ENCODE measurements around the gene METTL13.

The METTL13 gene

DNA sequence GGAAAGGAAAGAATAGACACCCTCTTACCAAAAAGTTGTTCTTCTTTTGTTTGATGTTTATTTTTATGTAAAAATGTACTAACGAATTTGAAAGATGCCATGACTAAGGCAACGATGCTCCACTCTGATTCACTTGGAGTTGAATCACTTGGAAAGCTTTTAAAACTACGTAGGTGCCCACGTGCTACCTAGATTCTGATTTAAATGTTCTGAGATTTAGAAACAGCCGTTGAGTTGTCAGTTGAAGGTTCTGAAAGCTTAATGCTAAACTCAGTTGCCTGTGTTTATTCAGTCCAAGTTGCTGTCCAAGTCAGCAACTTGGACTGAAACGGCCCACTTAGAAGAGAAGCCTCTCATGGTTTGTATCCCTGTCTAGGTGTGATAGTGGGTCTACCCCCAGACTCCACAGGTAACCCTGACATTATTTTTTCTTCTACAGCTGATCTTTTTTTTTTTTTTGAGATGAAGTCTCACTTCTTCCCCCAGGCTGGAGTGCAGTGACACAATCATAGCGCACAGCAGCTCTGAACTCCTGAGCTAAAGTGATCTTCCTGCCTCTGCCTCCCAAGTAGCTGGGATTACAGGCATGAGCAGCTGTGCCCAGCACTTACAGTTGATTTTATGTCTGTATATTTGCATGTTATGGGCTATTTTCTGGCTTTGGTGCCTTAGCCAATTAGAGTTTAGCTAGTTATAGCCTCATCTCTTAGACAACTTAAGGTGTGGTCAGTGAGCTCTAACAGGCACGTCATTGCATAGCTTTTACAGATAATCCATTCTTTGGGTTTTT, 38.2 kb upstream of the METTL13 start:
- FAIRE-seq = peak; percentile 13
- no peak for TF ChIP-seq PAX5 (IDR thresholded peaks at IDR 0.05; ENCODE audit: insufficient read depth, low read length, severe bottlenecking)
- TF ChIP-seq SPI1 (IDR thresholded peaks at IDR 0.05; ENCODE audit: low read depth, low read length) = no peak
- TF ChIP-seq POLR2A (IDR thresholded peaks at IDR 0.05; ENCODE audit: low read depth, low read length) = no peak
- no peak for TF ChIP-seq TAF1 (IDR thresholded peaks at IDR 0.05; ENCODE audit: low read depth, low read length)
- no peak for TF ChIP-seq POU2F2 (IDR thresholded peaks at IDR 0.05; ENCODE audit: low read depth, low read length)
- no peak for TF ChIP-seq POLR2AphosphoS5 (IDR thresholded peaks at IDR 0.05; ENCODE audit: low read depth, low read length)
- no peak for DNase-seq (ENCODE audit: insufficient read length, low spot score)

DNA sequence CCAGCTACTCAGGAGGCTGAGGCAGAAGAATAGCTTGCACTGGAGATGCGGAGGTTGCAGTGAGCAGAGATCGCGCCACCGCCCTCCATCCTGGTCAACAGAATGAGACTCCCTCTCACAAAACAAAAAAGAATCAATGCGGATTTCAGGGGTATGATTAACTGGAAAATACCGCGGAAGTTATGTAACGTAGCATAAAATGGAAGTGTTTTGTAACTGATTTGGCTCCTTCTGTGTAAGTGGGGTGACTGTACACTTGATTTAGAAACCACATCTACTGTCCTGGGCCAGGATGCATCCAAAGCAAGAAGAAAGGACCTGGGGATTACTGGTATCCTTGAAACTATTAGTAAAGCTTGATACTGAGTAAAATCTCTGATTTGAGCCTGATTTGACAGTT, 36.5 kb upstream of the METTL13 start:
- TF ChIP-seq SPI1 (IDR thresholded peaks at IDR 0.05; ENCODE audit: low read depth, low read length) = no peak
- no peak for TF ChIP-seq PAX5 (IDR thresholded peaks at IDR 0.05; ENCODE audit: insufficient read depth, low read length, severe bottlenecking)
- TF ChIP-seq TAF1 (IDR thresholded peaks at IDR 0.05; ENCODE audit: low read depth, low read length) = no peak
- no peak for TF ChIP-seq POLR2A (IDR thresholded peaks at IDR 0.05; ENCODE audit: low read depth, low read length)
- no peak for TF ChIP-seq POLR2AphosphoS5 (IDR thresholded peaks at IDR 0.05; ENCODE audit: low read depth, low read length)
- no peak for TF ChIP-seq POU2F2 (IDR thresholded peaks at IDR 0.05; ENCODE audit: low read depth, low read length)
- DNase-seq (ENCODE audit: insufficient read length, low spot score) (no peak), FAIRE-seq (no peak)

DNA sequence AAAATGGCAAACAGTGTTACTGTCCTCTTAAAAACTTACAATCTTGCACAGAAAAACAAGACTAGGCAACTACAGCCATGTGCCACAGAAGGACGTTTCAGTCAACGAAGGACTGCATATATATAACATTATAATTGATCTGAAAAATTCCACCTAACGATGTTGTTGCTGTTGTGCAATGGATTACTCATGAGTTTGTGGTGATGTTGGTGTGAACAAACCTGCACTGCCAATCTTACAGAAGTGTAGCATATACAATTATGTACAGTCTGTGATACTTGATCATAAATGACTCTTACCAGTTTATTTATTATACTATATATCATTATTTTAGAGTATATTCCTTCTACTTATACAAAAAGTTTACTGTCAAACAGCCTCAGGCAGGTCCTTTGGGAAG, 32.8 kb upstream of the METTL13 start:
- no peak for FAIRE-seq
- DNase-seq (ENCODE audit: insufficient read length, low spot score) = no peak

DNA sequence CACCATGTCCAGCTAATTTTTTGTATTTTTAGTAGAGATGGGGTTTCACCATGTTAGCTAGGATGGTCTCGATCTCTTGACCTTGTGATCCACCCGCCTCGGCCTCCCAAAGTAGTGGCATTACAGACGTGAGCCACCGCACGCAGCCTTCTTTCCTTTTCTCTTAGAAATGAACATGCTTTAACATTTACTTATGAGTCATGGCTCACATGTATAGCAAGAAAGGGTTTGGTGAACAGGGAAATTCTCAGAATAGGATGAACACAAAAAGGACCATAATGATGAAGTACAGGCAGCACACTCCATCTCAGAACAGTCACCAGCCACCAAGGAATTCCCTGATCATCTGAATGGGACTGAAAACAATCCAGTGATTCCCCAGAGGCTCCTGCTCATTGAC, 30.2 kb upstream of the METTL13 start:
- no peak for TF ChIP-seq PAX5 (IDR thresholded peaks at IDR 0.05; ENCODE audit: insufficient read depth, low read length, severe bottlenecking)
- TF ChIP-seq POU2F2 (IDR thresholded peaks at IDR 0.05; ENCODE audit: low read depth, low read length) = no peak
- DNase-seq (ENCODE audit: insufficient read length, low spot score) (no peak), FAIRE-seq (no peak)

More for the DNA sequence above, 32.8 kb upstream of the METTL13 start:
- TF ChIP-seq SPI1 (IDR thresholded peaks at IDR 0.05; ENCODE audit: low read depth, low read length) (no peak), POLR2A (IDR thresholded peaks at IDR 0.05; ENCODE audit: low read depth, low read length) (no peak), POU2F2 (IDR thresholded peaks at IDR 0.05; ENCODE audit: low read depth, low read length) (no peak), PAX5 (IDR thresholded peaks at IDR 0.05; ENCODE audit: insufficient read depth, low read length, severe bottlenecking) (no peak)

- FAIRE-seq (no peak), DNase-seq (ENCODE audit: insufficient read length, low spot score) (no peak)
- TF ChIP-seq TAF1 (IDR thresholded peaks at IDR 0.05; ENCODE audit: low read depth, low read length) (no peak), SPI1 (IDR thresholded peaks at IDR 0.05; ENCODE audit: low read depth, low read length) (no peak)
These were observed 28.3 kb upstream of the METTL13 start for GRCh38 chr1:171753182-171753581.

DNA sequence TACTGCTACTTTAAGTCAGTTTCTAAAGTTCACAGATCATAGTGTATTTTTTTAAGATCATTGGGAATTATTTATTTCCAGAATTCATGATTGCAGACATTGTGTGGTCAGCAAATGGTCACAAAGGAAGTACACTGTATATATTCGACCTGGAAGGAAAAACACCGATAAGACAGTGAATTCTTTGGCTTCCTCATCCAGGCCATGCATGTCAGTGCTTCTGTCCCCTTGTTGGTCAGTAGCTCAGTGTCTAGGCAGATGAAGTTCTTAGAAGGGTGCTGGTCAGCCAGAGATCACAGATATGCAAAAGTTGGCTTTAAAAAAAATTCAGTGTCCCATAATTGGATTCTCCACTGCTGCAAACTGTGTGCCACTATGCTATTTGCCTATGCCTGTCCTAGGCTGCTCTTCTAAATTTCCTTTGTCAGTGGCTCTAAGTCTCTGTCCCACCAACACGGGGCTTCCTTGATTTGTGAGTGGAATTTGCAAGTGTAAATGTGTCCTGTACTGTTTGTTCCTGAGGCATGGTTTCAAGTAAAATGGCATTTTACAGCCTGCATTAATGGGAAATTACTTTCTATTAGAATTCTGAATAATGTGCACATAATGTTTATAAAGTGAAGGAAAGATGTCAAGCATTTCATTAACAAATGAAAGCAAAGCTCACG, 27.6 kb upstream of the METTL13 start:
- DNase-seq (ENCODE audit: insufficient read length, low spot score) (no peak), FAIRE-seq (no peak)
- TF ChIP-seq TAF1 (IDR thresholded peaks at IDR 0.05; ENCODE audit: low read depth, low read length) (no peak), POLR2AphosphoS5 (IDR thresholded peaks at IDR 0.05; ENCODE audit: low read depth, low read length) (no peak)

DNA sequence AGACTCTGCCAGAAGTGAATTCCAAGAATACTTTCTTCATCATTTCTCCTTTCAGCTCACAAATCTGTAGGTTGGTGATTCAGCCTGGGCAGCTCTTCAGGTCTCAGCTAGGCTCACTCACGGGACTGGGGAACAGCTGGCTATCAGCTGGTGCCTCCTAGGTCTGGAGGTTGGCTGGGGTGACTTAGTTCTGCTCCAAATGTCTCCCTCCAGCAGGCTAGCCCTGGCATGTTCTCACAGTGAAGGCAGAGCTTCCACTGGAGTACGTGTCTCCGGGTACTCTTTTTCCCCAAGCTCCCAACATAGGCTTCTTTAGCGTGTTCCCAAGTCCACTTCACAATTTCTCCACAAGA, 27.1 kb upstream of the METTL13 start:
- DNase-seq (ENCODE audit: insufficient read length, low spot score) (no peak), FAIRE-seq (no peak)
- no peak for TF ChIP-seq PAX5 (IDR thresholded peaks at IDR 0.05; ENCODE audit: insufficient read depth, low read length, severe bottlenecking)
- no peak for TF ChIP-seq POU2F2 (IDR thresholded peaks at IDR 0.05; ENCODE audit: low read depth, low read length)
- no peak for TF ChIP-seq TAF1 (IDR thresholded peaks at IDR 0.05; ENCODE audit: low read depth, low read length)
- no peak for TF ChIP-seq POLR2AphosphoS5 (IDR thresholded peaks at IDR 0.05; ENCODE audit: low read depth, low read length)
- no peak for TF ChIP-seq POLR2A (IDR thresholded peaks at IDR 0.05; ENCODE audit: low read depth, low read length)
- TF ChIP-seq SPI1 (IDR thresholded peaks at IDR 0.05; ENCODE audit: low read depth, low read length) = no peak

- no peak for DNase-seq (ENCODE audit: insufficient read length, low spot score)
- TF ChIP-seq POLR2AphosphoS5 (IDR thresholded peaks at IDR 0.05; ENCODE audit: low read depth, low read length) (no peak), POU2F2 (IDR thresholded peaks at IDR 0.05; ENCODE audit: low read depth, low read length) (no peak), POLR2A (IDR thresholded peaks at IDR 0.05; ENCODE audit: low read depth, low read length) (no peak), SPI1 (IDR thresholded peaks at IDR 0.05; ENCODE audit: low read depth, low read length) (no peak)
- FAIRE-seq = no peak
These were observed 26.5 kb upstream of the METTL13 start for GRCh38 chr1:171754971-171755370.

DNA sequence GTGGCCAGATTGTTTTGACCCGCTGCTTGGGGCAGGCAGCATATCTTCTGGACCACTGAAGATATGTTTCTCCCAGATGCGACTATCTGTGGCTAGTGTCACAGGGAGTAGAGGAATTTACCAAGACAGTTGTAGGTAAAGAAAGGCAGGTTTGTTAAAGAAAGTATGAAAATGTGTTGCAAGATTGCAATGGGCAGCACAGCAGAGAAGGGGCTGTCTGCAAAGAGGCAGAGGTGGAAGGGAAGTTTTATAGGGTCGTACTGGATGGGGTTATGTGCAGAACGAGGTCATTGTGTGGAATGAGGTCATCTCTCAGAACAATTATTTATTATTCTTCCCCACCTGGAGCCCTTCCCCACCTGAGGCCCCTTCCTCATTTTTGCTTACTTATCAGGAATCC, 24.6 kb upstream of the METTL13 start:
- TF ChIP-seq POLR2A (IDR thresholded peaks at IDR 0.05; ENCODE audit: low read depth, low read length) (no peak), SPI1 (IDR thresholded peaks at IDR 0.05; ENCODE audit: low read depth, low read length) (no peak), PAX5 (IDR thresholded peaks at IDR 0.05; ENCODE audit: insufficient read depth, low read length, severe bottlenecking) (no peak), TAF1 (IDR thresholded peaks at IDR 0.05; ENCODE audit: low read depth, low read length) (no peak), POU2F2 (IDR thresholded peaks at IDR 0.05; ENCODE audit: low read depth, low read length) (no peak), POLR2AphosphoS5 (IDR thresholded peaks at IDR 0.05; ENCODE audit: low read depth, low read length) (no peak)
- FAIRE-seq (no peak), DNase-seq (ENCODE audit: insufficient read length, low spot score) (no peak)

DNA sequence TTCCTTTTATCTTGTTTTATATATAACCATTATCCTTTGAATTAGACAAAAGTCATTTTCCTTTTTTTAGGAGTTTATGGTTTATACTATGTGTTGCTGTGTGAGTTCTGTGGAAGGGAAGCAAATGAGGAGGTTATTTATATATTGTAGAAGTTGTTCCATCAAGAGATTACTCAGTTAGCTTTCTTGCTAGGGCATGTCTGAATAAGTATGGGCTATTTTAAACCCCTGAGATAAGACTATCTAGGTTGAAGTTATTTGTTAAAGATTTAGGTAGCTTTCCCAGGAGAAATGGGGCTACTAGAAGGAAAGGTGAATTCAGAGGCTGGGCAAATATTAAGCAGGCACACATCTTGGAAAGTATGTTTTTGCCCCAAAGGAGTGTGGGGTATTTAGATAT, 23.4 kb upstream of the METTL13 start:
- TF ChIP-seq POLR2AphosphoS5 (IDR thresholded peaks at IDR 0.05; ENCODE audit: low read depth, low read length) (no peak), POU2F2 (IDR thresholded peaks at IDR 0.05; ENCODE audit: low read depth, low read length) (no peak), PAX5 (IDR thresholded peaks at IDR 0.05; ENCODE audit: insufficient read depth, low read length, severe bottlenecking) (no peak), POLR2A (IDR thresholded peaks at IDR 0.05; ENCODE audit: low read depth, low read length) (no peak), TAF1 (IDR thresholded peaks at IDR 0.05; ENCODE audit: low read depth, low read length) (no peak), SPI1 (IDR thresholded peaks at IDR 0.05; ENCODE audit: low read depth, low read length) (no peak)
- FAIRE-seq = no peak
- DNase-seq (ENCODE audit: insufficient read length, low spot score) = no peak
